ENCODE data around the gene TNP2. TPM values are rescaled to one million over a fixed set of nuclear protein-coding genes. Genes with fewer than 3 reads are reported as not detected.

The TNP2 gene
- total RNA-seq, 2 experiments from 2014 or later = not detected

DNA sequence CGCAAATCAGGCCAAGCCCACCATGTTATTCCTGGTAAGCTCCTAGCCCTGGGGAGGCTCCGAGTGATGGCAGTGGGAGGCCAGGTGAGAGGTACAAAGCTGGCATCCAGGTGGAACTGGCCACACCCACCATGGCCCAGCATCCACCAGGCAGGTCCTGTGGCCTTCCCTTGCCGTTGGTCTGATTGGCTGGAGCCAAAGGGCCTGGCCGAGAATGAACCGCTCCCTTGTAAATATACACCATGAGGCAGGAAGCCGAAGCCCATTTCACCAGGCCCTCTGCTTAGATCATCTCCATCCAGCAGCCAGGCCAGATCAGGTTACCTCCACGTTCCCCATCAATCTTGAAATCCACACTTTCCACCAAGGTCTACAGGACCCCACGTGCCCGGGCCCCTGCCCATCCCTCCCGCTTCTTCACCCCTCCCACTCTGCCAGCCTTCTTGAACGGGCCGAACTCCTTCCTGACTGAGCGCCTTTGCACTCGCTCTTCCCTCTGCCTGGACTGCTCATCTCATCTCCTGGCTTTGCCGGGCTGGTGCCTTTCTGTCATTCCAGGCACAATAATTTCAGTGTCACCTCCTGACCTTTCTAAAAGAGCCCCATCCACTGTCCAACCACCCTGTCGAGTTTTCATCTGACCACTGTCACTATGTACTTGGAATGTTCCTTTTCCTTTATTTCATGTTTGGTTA is 18.9 kb downstream of the TNP2 start:
- CTCF ChIA-PET = no interaction called here
- Mint-ChIP-seq H3K27ac (peak overlapping the region; percentile 71), H3K36me3 (ENCODE audit: low read depth) (peaks cover 46% of the 10 kb centered on the region), H3K4me1 (ENCODE audit: low read depth) (peaks cover 48% of the 10 kb centered on the region), H3K27me3 (ENCODE audit: low read depth) (no peaks in the 10 kb centered on the region), H3K4me3 (no peak overlapping the region), H3K9me3 (no peaks in the 10 kb centered on the region)
- no peak for DNase-seq
- intact Hi-C loops (cut with micrococcal nuclease) = loop anchor here (10.0 kb wide), 2 partner anchors 505 to 545 kb away; partner anchors contain the start of genes NUBP1 and ZC3H7A

DNA sequence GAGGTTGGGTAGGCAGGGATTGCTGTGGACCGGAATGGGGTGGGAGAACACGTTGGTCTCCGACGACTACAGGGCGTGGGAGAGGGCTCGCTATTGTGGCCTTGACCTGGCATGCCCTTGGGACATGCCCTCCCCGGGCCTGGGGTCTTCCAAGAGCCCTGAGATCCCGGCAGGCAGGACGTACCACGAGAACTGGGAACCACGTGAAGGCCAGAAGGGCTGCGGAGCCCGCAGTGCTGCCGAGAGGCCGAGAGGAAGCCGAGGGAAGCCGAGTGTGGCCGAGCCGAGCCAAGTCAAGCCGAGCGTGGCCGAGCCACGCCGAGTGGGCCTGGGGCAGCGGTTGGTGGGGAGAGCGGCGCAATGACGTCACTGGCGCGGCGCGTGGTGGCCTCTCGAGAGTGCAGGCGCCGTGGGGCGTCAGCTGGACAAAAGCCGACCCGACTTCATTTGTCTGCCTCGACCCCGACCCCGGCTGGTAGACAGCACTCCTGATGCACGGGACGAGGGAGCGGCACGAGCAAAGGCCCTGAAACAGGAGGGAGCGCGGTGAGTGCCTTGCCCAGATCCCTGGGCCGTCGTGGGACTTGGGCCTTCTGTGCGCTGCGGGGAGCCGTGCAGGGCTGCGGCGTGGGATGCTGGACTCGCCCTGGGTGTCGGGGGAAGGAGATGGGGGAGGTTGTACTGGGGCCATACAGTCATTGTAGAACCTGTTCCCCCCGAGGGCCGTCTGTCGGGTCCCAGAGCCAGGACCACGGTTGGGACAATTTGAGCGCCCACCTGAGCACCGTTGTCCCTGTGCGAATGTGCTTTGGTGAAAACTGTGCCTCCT is 19.7 kb downstream of the TNP2 start:
- no peaks in the 10 kb centered on the region for H3K9me3 Mint-ChIP-seq
- intact Hi-C loops (cut with micrococcal nuclease) = loop anchor here (10.0 kb wide), 2 partner anchors 505 to 545 kb away; partner anchors contain the start of genes NUBP1 and ZC3H7A
- no peak overlapping the region for H3K4me3 Mint-ChIP-seq
- peaks cover 51% of the 10 kb centered on the region for H3K4me1 Mint-ChIP-seq (ENCODE audit: low read depth)
- no peak overlapping the region for H3K27ac Mint-ChIP-seq
- CTCF ChIA-PET = no interaction called here
- peaks cover 40% of the 10 kb centered on the region for H3K36me3 Mint-ChIP-seq (ENCODE audit: low read depth)
- no peaks in the 10 kb centered on the region for H3K27me3 Mint-ChIP-seq (ENCODE audit: low read depth)
- no peak for DNase-seq

DNA sequence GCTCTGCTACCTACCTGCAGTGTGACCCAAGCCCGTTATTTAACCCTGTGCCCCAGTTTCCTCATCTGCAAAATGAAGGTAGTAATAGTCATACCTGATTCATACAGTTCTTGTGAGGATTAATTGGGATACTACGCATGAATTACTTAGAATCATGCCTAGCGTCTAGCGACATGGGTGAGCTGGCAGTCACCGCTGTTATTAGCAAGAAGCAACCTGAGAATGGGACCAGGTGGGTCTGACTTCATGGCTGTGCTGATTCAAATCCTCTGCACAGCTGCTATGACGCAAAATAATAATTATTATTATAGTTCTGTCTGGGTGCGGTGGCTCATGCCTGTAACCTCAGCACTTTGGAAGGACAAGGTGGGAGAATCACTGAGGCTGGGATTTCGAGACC is 21.0 kb downstream of the TNP2 start:
- Mint-ChIP-seq H3K9me3 (no peaks in the 10 kb centered on the region), H3K4me1 (ENCODE audit: low read depth) (peaks cover 51% of the 10 kb centered on the region), H3K27me3 (ENCODE audit: low read depth) (no peaks in the 10 kb centered on the region), H3K4me3 (no peak overlapping the region), H3K36me3 (ENCODE audit: low read depth) (peaks cover 28% of the 10 kb centered on the region), H3K27ac (peak overlapping the region; percentile 23)
- DNase-seq = peak; percentile 49
- CTCF ChIA-PET = interaction anchor here (0.9 to 1.6 kb wide), 3 partner anchors 23 to 277 kb away, joined by 3 to 4 read pairs (median 4); no protein-coding TSS in a partner anchor
- intact Hi-C loops (cut with micrococcal nuclease) = no loop called here

DNA sequence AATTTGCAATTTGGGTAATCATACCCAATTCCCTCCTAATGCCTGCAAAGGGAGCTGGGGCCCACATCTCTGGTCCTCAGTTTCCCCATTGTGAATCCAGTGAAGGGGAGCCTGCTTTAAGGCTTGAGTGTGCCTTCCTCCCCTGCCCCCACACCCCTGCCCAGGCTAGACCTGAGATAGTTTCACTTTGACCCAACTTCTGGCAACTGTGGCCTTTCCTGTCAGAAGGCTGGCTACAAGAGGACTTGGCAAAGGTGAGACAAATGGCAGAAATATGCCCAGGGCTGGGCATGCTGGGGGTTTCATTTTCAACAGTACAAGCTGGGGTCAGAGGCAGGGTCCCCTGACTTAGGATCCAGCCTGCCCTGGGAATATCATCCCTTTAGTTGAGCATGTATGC is 23.1 kb downstream of the TNP2 start:
- peak; percentile 57 for DNase-seq
- Mint-ChIP-seq H3K4me3 (no peak overlapping the region), H3K4me1 (ENCODE audit: low read depth) (peaks cover 42% of the 10 kb centered on the region), H3K9me3 (no peaks in the 10 kb centered on the region), H3K36me3 (ENCODE audit: low read depth) (peaks cover 10% of the 10 kb centered on the region), H3K27ac (no peak overlapping the region), H3K27me3 (ENCODE audit: low read depth) (no peaks in the 10 kb centered on the region)
- intact Hi-C loops (cut with micrococcal nuclease) = loop anchor here (1.0 kb wide), 2 partner anchors 13 to 21 kb away; no protein-coding TSS in a partner anchor
- CTCF ChIA-PET = interaction anchor here (1.0 to 1.5 kb wide), 2 partner anchors 9 to 275 kb away, joined by 4 to 6 read pairs; no protein-coding TSS in a partner anchor

DNA sequence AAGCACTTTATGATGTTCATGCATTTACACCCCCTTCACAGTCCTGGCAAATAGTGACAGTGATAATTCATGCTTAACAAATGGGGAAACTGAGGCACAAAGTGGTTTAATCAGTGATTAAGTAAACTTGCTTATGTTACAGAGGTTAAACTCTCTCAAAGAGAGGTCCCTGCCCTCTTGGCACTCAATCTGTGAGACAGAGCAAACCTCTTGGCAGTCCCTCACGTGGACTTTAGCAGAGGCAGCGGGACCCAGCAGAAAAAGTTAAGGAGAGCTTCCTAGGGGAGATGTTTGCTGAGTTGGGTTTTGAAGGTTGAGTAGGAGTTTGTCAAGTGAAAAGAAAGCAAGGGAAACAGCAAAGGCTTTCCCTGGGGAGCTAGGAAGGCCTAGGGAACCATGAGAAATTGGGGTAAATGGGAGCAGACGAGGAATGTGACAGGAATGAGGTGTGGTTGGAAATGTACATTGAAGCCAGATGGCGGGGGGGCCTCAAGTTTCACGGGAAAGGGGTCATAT is 23.8 kb downstream of the TNP2 start:
- no peak overlapping the region for H3K4me3 Mint-ChIP-seq
- DNase-seq = no peak
- no peaks in the 10 kb centered on the region for H3K9me3 Mint-ChIP-seq
- no peaks in the 10 kb centered on the region for H3K27me3 Mint-ChIP-seq (ENCODE audit: low read depth)
- intact Hi-C loops (cut with micrococcal nuclease) = no loop called here
- peak overlapping the region; percentile 50 for H3K27ac Mint-ChIP-seq
- CTCF ChIA-PET = interaction anchor here (1.5 kb wide), 1 partner anchor 10 kb away, joined by 4 read pairs; no protein-coding TSS in a partner anchor
- peaks cover 6% of the 10 kb centered on the region for H3K36me3 Mint-ChIP-seq (ENCODE audit: low read depth)
- H3K4me1 Mint-ChIP-seq (ENCODE audit: low read depth) = peaks cover 42% of the 10 kb centered on the region

DNA sequence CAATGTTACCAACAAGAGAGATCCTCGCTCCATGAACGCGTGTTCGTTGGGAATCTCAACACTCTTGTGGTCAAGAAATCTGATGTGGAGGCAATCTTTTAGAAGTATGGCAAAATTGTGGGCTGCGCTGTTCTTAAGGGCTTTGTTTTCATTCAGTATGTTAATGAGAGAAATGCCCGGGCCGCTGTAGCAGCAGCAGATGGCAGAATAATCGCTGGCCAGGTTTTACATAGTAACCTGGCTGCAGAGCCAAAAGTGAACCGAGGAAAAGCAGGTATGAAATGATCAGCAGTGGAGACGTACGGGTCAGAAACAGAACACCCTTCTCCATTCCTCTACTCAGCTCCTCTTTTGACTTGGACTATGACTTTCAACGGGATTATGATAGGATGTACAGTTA is 26.5 kb downstream of the TNP2 start:
- intact Hi-C loops (cut with micrococcal nuclease) = no loop called here
- H3K27me3 Mint-ChIP-seq (ENCODE audit: low read depth) = no peaks in the 10 kb centered on the region
- no peak overlapping the region for H3K27ac Mint-ChIP-seq
- CTCF ChIA-PET = no interaction called here
- H3K36me3 Mint-ChIP-seq (ENCODE audit: low read depth) = no peaks in the 10 kb centered on the region
- H3K9me3 Mint-ChIP-seq = no peaks in the 10 kb centered on the region
- H3K4me3 Mint-ChIP-seq = no peak overlapping the region
- H3K4me1 Mint-ChIP-seq (ENCODE audit: low read depth) = peaks cover 42% of the 10 kb centered on the region
- DNase-seq = no peak

DNA sequence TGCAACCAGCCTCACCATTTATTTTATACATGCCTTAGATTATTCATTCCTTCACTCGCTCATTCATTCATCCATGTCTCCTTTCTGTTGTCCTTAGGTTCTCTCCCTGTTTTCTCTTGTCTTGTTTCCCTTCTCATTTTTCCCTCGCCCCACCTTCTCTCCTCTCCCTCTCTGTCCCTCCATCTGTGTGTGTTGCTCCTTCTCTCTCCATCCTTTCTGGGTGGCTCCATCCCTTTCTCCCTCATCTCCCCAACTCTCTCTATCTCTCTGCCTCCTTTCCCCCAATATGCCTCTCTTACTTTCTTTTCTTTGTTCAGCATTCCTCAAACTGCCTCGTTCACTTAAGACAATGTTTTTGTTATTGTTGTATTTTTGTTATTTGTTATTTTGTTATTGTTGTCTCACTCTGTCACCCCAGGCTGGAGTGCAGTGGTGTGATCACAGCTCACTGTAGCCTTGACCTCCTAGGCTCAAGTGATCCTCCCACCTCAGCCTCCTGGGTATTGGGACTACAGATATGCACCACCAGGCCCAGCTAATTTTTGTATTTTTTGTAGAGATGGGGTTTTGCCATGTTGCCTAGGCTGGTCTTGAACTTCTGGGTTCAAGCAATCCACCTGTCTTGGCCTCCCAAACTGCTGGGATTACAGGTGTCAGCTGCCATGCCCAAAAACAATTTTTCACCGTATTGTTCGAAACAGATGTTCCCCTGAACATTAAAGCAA is 27.5 kb downstream of the TNP2 start:
- H3K27ac Mint-ChIP-seq = no peak overlapping the region
- no peaks in the 10 kb centered on the region for H3K27me3 Mint-ChIP-seq (ENCODE audit: low read depth)
- no peaks in the 10 kb centered on the region for H3K9me3 Mint-ChIP-seq
- CTCF ChIA-PET = interaction anchor here (1.3 kb wide), 1 partner anchor 17 kb away, joined by 6 read pairs; no protein-coding TSS in a partner anchor
- H3K4me3 Mint-ChIP-seq = no peak overlapping the region
- no peaks in the 10 kb centered on the region for H3K36me3 Mint-ChIP-seq (ENCODE audit: low read depth)
- peaks cover 38% of the 10 kb centered on the region for H3K4me1 Mint-ChIP-seq (ENCODE audit: low read depth)
- DNase-seq = no peak
- intact Hi-C loops (cut with micrococcal nuclease) = no loop called here

DNA sequence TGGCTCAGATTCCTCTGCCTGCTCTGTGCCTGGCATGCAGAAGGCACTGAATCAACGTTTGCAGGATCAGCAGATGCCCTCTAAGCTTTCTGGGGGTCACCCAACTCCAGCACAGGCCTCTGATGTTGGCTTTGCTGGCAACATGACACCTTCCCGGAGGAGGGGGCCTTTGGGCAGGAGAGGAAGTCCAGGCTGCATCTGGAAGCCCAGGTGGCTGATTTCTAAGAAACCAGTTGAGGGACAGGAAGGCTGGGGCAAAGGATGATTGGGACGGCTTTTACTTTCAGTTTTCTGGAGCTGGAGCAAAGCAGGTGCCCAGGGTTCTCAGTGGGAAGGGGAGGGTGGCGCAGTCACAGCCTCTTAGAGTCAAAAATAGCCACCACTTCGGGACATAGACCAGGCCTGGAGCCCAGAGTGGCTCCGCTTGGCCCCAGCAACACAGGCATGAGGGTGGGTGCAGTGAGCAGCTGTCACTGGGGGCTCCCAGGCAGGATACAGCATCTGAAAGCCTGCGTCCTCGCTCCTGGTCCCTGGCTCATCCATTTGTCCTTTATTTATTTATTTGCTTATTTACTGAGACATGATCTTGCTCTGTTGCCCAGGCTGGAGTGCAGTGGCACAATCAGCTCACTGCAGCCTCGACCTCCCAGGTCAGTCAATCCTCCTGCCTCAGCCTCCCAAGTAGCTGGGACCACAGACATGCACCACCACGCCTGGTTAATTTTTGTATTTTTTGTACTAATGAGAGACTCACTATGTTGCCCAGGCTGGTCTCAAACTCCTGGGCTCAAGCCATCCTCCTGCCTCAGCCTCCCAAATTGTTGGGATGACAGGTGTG is 28.3 kb downstream of the TNP2 start:
- Mint-ChIP-seq H3K4me1 (ENCODE audit: low read depth) (peaks cover 32% of the 10 kb centered on the region), H3K27ac (peak overlapping the region; percentile 46), H3K9me3 (no peaks in the 10 kb centered on the region), H3K27me3 (ENCODE audit: low read depth) (no peaks in the 10 kb centered on the region), H3K4me3 (no peak overlapping the region), H3K36me3 (ENCODE audit: low read depth) (no peaks in the 10 kb centered on the region)
- CTCF ChIA-PET = interaction anchor here (1.3 kb wide), 1 partner anchor 16 kb away, joined by 6 read pairs; no protein-coding TSS in a partner anchor
- intact Hi-C loops (cut with micrococcal nuclease) = no loop called here
- peak; percentile 43 for DNase-seq

DNA sequence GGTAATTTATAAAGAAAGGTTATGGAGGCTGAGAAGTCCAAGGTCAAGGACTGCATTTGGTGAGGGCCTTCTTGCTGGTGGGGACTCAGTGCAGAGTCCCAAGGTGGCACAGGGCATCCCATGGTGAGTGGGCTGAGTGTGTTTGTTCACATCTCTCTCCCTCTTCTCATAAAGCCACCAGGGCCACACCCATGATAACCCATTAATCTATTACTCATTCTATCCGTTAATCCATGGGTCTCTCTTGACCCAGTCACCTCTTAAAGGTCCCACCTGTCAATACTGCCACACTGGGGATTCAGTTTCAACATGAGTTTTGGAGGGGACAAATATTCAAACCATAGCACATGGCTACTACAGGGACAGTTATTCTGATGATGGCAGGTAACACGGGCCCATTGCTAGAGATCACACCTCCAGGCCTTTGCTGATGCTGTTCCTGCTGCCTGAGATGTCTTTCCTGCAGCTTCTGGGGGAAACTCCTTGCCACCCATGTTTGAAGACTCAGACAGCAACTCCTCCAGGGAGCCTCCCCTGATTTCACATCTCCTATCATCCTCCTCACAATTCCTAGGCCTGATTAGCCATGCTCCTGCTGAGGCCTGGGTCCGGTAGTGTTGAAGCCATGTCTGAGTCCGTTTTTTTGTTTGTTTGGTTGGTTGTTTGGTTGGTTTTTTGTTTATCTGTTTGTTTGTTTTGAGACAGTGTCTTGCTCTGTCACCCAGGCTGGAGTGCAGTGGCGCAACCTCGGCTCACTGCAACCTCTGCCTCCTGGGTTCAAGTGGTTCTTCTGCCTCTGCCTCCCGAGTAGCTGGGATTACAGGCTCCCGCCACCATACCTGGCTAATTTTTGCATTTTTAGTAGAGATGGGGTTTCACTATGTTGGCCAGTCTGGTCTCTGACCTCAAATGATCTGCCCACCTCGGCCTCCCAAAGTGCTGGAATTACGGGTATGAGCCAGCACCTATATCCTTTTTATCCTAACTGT is 29.2 kb downstream of the TNP2 start:
- no peak for DNase-seq
- no peaks in the 10 kb centered on the region for H3K27me3 Mint-ChIP-seq (ENCODE audit: low read depth)
- H3K4me1 Mint-ChIP-seq (ENCODE audit: low read depth) = peaks cover 25% of the 10 kb centered on the region
- peak overlapping the region; percentile 46 for H3K27ac Mint-ChIP-seq
- no peaks in the 10 kb centered on the region for H3K36me3 Mint-ChIP-seq (ENCODE audit: low read depth)
- CTCF ChIA-PET = no interaction called here
- intact Hi-C loops (cut with micrococcal nuclease) = no loop called here
- no peaks in the 10 kb centered on the region for H3K9me3 Mint-ChIP-seq
- no peak overlapping the region for H3K4me3 Mint-ChIP-seq

DNA sequence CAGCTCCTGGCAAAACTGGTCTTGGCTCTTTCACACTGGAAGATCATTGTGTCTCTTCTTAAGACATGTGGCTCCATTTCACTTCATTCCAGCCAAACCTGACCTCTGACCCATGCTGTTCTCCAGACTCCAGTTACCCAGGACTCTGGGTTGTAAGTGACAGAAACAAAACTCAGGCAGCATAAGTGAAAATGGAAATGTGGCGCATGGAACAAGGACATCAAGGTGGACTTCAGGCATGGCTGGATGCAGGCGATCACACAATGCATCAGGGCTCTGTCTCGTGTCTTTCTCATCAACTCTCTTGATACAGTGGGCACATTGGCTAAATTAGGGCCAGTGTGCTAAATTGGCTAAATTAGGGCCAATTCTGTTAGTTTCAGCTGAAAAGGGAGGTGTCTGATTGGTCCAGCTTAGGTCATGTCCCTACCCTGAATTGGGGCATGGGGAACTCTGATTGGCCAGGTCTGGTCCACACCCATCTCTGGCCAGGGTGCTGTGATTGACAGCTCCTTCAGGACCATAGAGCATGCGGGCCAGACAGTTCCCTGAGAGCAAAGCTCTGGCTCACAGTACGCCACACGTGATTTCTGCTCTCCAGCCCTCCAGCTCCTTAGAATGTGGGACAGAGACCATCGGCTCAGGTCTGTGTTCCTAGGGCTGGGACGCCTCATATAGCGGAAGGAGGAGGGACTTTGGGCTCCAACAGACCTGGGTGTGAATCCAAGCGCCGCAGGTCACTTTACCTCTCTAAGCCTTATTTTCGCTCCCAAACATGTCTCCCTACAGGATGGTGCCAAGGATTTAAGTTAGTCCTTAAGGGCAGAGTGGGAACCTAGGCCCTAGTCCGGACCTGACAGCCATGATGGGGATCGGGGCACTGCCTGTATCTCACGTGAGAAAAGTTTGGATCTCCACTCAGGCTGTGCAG is 30.6 kb downstream of the TNP2 start:
- intact Hi-C loops (cut with micrococcal nuclease) = no loop called here
- CTCF ChIA-PET = interaction anchor here (1.4 kb wide), 1 partner anchor 13 kb away, joined by 3 read pairs; no protein-coding TSS in a partner anchor
- Mint-ChIP-seq H3K27me3 (ENCODE audit: low read depth) (no peaks in the 10 kb centered on the region), H3K36me3 (ENCODE audit: low read depth) (no peaks in the 10 kb centered on the region), H3K4me1 (ENCODE audit: low read depth) (peaks cover 37% of the 10 kb centered on the region), H3K27ac (no peak overlapping the region), H3K4me3 (no peak overlapping the region), H3K9me3 (no peaks in the 10 kb centered on the region)
- no peak for DNase-seq
